Astrocyte of the cerebellum (primary cell): ENCODE results near the gene HMG20B.

Experiments
- DNase-seq: peaks from one replicate; pipeline ENCODE4 v3.0.0-alpha.2; 2011; ENCODE audit warnings: low read depth
- H3K4me3 ChIP-seq: 2 replicates; pipeline ENCODE4 v1.5.1; 2011; ENCODE audit warnings: mild to moderate bottlenecking, low read depth, low read length, moderate library complexity
- in situ Hi-C: cut with HindIII; loops from 2 replicates; pipeline ENCODE4 v1.10.0; 2017; ENCODE audit warnings: low sequenced_read_pairs
- TF ChIP-seq, protein P1 (sequence below): IDR thresholded peaks from 2 replicates; pipeline ENCODE4 v1.5.1; 2012; ENCODE audit warnings: low read length, low read depth, moderate library complexity, mild to moderate bottlenecking; ENCODE audit errors: missing control alignments

Gene HMG20B

DNA sequence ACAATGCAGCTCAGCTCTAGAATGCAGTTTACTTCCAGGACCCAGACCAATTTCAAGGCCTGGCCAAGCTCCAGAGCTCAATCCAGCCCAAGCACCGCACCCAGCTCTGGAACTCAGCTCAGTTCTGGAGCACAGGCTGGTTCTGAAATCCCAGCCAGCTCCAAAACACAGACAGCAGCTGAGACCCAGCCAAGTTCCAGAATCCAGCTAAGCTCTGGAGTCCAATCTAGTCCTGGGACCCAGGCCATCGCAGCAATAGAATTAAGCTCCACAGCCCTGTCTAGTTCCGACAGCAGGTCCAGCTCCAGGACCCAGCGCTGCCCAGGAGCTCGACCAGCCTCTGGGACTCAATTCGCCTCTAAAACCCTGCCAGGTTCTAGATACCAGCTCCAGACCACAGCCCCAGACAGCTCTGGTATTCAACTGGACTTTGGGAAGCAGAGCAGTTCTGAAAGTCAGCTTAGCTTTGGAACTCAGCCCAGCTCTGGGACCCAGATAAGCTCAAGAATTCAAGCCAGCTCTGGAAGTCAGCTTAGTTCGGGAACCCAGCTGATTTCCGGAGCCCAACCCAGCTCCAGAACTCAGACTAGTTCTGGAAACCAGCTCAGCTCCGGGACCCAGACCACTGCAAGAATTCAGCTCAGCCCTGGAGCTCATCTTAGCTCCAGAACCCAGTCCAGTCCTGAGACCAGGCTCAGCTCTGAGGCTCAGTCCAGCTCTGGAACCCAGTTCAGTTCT lies 19.3 kb downstream of the HMG20B start:
- DNase-seq = no peak
- TF ChIP-seq, protein P1, sequence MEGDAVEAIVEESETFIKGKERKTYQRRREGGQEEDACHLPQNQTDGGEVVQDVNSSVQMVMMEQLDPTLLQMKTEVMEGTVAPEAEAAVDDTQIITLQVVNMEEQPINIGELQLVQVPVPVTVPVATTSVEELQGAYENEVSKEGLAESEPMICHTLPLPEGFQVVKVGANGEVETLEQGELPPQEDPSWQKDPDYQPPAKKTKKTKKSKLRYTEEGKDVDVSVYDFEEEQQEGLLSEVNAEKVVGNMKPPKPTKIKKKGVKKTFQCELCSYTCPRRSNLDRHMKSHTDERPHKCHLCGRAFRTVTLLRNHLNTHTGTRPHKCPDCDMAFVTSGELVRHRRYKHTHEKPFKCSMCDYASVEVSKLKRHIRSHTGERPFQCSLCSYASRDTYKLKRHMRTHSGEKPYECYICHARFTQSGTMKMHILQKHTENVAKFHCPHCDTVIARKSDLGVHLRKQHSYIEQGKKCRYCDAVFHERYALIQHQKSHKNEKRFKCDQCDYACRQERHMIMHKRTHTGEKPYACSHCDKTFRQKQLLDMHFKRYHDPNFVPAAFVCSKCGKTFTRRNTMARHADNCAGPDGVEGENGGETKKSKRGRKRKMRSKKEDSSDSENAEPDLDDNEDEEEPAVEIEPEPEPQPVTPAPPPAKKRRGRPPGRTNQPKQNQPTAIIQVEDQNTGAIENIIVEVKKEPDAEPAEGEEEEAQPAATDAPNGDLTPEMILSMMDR = no peak
- in situ Hi-C loops = no loop called here
- H3K4me3 ChIP-seq = no peak overlapping the region

DNA sequence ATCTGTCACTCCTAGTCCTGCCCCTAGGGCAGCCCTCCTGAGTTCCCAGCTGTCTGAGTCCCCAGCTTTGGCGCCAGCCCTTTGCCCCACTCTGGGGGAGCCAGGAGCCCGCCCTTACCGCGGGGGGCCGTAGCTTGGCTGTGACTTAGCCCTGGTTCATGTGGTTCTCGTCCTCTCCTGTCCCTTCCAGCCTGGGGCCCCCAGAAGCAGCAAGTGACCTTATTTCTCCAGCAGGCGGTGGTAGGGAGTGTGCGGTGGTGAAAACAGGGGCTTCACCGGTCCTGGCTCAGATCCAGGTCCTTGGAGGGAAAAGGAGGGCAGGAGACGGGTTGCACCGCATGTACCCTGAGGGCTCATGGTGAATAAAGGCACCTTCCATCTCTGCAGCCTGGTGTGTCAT lies 20.4 kb downstream of the HMG20B start:
- H3K4me3 ChIP-seq = no peak overlapping the region
- no peak for DNase-seq
- in situ Hi-C loops = no loop called here
- TF ChIP-seq, protein P1 = peak; percentile 18

DNA sequence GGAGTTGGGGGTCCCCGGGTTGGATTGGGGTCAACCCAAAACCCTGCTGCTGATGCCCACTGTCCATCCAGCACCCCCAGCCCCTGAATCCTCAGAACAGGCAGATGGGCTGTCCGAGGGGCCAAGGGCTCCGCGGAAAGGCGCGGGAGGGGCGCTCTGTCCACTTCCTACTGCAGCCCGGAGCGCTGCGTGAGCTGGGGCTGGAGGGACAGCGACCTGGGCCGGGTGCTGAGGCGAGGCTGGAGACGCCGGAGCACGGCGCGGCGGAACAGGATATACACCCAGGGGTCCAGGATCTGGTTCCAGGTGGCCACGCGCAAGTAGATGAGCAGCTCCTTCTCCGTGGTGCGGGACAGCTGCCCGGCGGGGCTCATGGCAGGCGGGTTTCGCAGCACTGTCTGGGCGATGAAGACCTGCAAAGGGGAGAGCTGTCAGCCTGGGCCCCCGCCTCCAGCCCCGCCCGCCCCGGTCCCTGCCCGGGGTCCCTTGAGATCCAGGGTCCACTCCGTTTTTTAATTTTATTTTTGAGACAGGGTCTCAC lies 22.8 kb downstream of the HMG20B start:
- H3K4me3 ChIP-seq = no peak overlapping the region

DNA sequence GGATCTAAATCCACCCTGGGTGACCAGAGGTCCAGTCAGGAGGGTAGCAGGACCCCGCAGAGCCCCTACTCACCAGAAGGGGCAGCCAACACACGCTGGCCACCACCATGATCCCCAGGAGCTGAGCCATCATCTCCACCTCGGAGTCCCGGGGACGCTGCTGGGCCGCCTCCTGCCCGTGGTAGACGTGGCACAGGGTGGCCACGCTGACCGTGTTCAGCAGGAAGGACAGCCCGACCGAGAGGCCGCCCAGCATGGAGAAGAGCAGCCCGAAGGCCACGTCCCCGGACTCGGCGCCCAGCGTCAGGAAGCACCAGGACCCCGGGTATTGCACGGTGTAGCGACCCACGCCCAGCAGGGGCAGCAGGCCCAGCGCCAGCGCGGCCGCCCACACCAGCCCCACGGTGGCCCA lies 27.0 kb downstream of the HMG20B start:
- TF ChIP-seq, protein P1 = peak; percentile 32
- H3K4me3 ChIP-seq = no peak overlapping the region
- in situ Hi-C loops = no loop called here
- DNase-seq = no peak

More for the DNA sequence above, 22.8 kb downstream of the HMG20B start:
- DNase-seq = no peak
- in situ Hi-C loops = no loop called here
- TF ChIP-seq, protein P1 = no peak

DNA sequence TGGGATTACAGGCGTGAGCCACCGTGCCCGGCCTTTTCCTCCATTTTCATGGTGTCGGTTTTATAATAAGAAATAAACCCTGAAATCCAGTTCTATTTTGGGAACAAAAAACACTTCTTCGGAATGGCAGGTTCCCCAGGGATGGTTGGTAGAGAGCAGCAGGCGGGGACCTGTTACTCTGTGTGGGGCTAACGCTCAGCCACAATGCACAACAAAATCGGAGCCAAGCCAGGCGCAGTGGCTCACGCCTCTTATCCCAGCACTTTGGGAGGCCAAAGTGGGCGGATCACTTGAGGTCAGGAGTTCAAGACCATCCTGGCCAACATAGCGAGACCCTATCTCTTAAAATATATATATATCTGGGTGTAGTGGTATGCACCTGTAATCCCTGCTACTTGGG lies 28.3 kb downstream of the HMG20B start:
- in situ Hi-C loops = no loop called here
- TF ChIP-seq, protein P1 = no peak
- no peak overlapping the region for H3K4me3 ChIP-seq
- DNase-seq = no peak

DNA sequence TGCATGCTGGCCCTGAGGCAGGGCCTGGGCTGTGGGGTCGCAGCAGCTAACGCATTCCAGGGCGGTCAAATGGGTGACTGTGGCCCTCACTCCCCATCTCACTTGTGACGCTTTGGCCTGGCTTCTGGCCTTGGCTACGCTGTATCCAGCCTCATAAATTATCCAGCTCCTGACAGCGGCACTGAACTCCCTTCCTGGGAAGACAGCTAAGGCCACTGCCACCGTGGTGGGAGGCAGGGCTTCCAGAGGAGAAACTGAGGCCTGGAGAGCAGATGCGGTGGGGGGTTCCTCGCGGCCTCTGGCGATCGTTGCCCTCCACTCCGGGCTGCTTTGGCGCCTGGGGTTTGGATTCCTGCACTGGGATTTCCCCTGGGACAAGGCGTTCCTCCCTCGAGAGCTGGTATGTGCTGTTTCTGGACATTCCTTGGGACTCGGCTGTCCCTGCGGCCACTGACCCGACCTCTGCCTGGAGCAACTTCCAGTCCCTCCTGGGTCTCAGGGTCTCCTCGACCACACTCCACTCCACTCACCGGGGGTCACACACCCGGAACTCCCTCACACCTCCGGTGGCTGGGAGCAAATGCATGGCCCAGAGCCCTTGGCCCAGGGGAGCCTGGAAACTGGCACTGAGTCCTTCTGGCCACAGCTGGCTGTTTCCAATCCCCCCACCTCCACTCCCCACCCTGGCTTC lies 30.5 kb downstream of the HMG20B start:
- no peak for DNase-seq
- H3K4me3 ChIP-seq = no peak overlapping the region
- TF ChIP-seq, protein P1 = no peak
- in situ Hi-C loops = no loop called here
